IMR-90 (cell line): ENCODE results near the gene PDE6A. TPM values are rescaled to one million over a fixed set of nuclear protein-coding genes. Genes with fewer than 3 reads are reported as not detected.

ENCODE experiments used
- ATAC-seq: fragments of 200-7000 bp; cut with Tn5 transposase; 2 replicates; pipeline ENCODE4 v1.9.1; 2020; ENCODE audit warnings: low read depth, mild to moderate bottlenecking, moderate library complexity
- BruUV-seq: library from RNA; stranded (reverse); fragments of 400-500 nt; replicated peaks from 2 replicates; lab custom pipeline; 2021; lab: Mats Ljungman, UMichigan
- CTCF ChIA-PET: fragments of 300-600 bp; formaldehyde crosslinking; extraction: SDS; loops from one replicate; lab custom pipeline; 2021; ENCODE audit warnings: antibody characterized with exemption; lab: Yijun Ruan, JAX
- POLR2A ChIA-PET: fragments of 300-600 bp; sonication (Branson Sonifier 250); formaldehyde crosslinking; loops from one replicate; lab custom pipeline; 2022; ENCODE audit warnings: antibody characterized with exemption; ENCODE audit not compliant: unreplicated experiment; lab: Charles Lee
- DNase-seq: peaks from one replicate; pipeline ENCODE4 v3.0.0; 2013
- H2AFZ ChIP-seq: replicated peaks from 2 replicates; pipeline ENCODE3; 2013; ENCODE audit warnings: low read length, mild to moderate bottlenecking; ENCODE audit not compliant: poor library complexity
- H2AK5ac ChIP-seq: 2 replicates; pipeline ENCODE4 v1.6.1; 2013; ENCODE audit warnings: low read depth, low read length, inconsistent platforms
- H2AK9ac ChIP-seq: replicated peaks from 2 replicates; pipeline ENCODE3; 2013; ENCODE audit warnings: mild to moderate bottlenecking, low read depth, low read length, moderate library complexity; ENCODE audit not compliant: poor library complexity
- H2BK120ac ChIP-seq: 2 replicates; pipeline ENCODE4 v1.6.1; 2013; ENCODE audit warnings: low read depth, low read length, inconsistent platforms
- H2BK15ac ChIP-seq: 3 replicates; pipeline ENCODE4 v1.6.1; 2013; ENCODE audit warnings: low read depth, low read length, inconsistent platforms
- H2BK20ac ChIP-seq: 2 replicates; pipeline ENCODE4 v1.6.1; 2013; ENCODE audit warnings: low read depth, mild to moderate bottlenecking, inconsistent platforms, low read length, moderate library complexity
- H2BK5ac ChIP-seq: 2 replicates; pipeline ENCODE4 v1.6.1; 2013; ENCODE audit warnings: mild to moderate bottlenecking, low read depth, low read length, inconsistent platforms; ENCODE audit not compliant: poor library complexity, severe bottlenecking
- H3K14ac ChIP-seq: replicated peaks from 2 replicates; pipeline ENCODE4 v1.6.1; 2013; ENCODE audit warnings: low read depth, low read length, inconsistent platforms
- H3K18ac ChIP-seq: 2 replicates; pipeline ENCODE4 v1.6.1; 2013; ENCODE audit warnings: low read depth, low read length, control low read depth
- H3K23ac ChIP-seq: 2 replicates; pipeline ENCODE4 v1.6.1; 2013; ENCODE audit warnings: low read depth, low read length, inconsistent platforms
- H3K27ac ChIP-seq: 2 replicates; pipeline ENCODE4 v1.5.1; 2013; ENCODE audit warnings: mild to moderate bottlenecking, control low read depth, low read length; ENCODE audit not compliant: insufficient read depth
- H3K27me3 ChIP-seq: 2 replicates; pipeline ENCODE4 v1.6.1; 2013; ENCODE audit warnings: low read length; ENCODE audit not compliant: control insufficient read depth, insufficient read depth
- H3K36me3 ChIP-seq: 2 replicates; pipeline ENCODE4 v1.6.1; 2013; ENCODE audit warnings: low read length, mixed read lengths; ENCODE audit not compliant: control insufficient read depth, insufficient read depth
- H3K4ac ChIP-seq: 2 replicates; pipeline ENCODE4 v1.6.1; 2013; ENCODE audit warnings: low read depth, low read length, inconsistent platforms
- H3K4me1 ChIP-seq: 2 replicates; pipeline ENCODE4 v1.6.1; 2013; ENCODE audit warnings: low read length, mixed read lengths; ENCODE audit not compliant: control insufficient read depth, insufficient read depth
- H3K4me2 ChIP-seq: 2 replicates; pipeline ENCODE4 v1.6.1; 2013; ENCODE audit warnings: low read depth, mild to moderate bottlenecking, control low read depth, low read length, moderate library complexity
- H3K4me3 ChIP-seq: 2 replicates; pipeline ENCODE4 v1.5.1; 2013; ENCODE audit warnings: low read depth, mild to moderate bottlenecking, control low read depth, low read length, moderate library complexity; ENCODE audit not compliant: insufficient read depth
- H3K56ac ChIP-seq: 2 replicates; pipeline ENCODE4 v1.6.1; 2013; ENCODE audit warnings: low read length, inconsistent platforms; ENCODE audit not compliant: insufficient read depth; ENCODE audit errors: extremely low read depth
- H3K79me1 ChIP-seq, 2 experiments: 2 replicates each; pipeline ENCODE4 v1.6.1; 2013; ENCODE audit warnings: low read length in 2 of 2, inconsistent platforms in 1 of 2, low read depth in 1 of 2
- H3K9ac ChIP-seq: 2 replicates; pipeline ENCODE4 v1.6.1; 2013; ENCODE audit warnings: low read depth, low read length, control low read depth
- H3K9me1 ChIP-seq: 2 replicates; pipeline ENCODE4 v1.6.1; 2013; ENCODE audit warnings: low read length, inconsistent platforms; ENCODE audit not compliant: insufficient read depth
- H3K9me3 ChIP-seq: 2 replicates; pipeline ENCODE4 v1.6.1; 2013; ENCODE audit warnings: low read length; ENCODE audit not compliant: control insufficient read depth, insufficient read depth
- H4K20me1 ChIP-seq: 2 replicates; pipeline ENCODE4 v1.6.1; 2013; ENCODE audit warnings: low read length, inconsistent platforms; ENCODE audit not compliant: insufficient read depth
- H4K5ac ChIP-seq: 2 replicates; pipeline ENCODE4 v1.6.1; 2013; ENCODE audit warnings: mild to moderate bottlenecking, low read depth, low read length, control low read depth
- H4K8ac ChIP-seq, 2 experiments: 2 replicates each; pipeline ENCODE4 v1.6.1; 2013; ENCODE audit warnings: low read depth in 2 of 2, low read length in 2 of 2, control low read depth in 1 of 2, inconsistent platforms in 1 of 2
- H4K91ac ChIP-seq: 2 replicates; pipeline ENCODE4 v1.6.1; 2013; ENCODE audit warnings: low read depth, low read length, inconsistent platforms; ENCODE audit not compliant: insufficient read depth
- BHLHE40 ChIP-seq: fragments of 150-350 bp; IDR thresholded peaks from 2 replicates; pipeline ENCODE4 v1.6.1; 2016; ENCODE audit warnings: mild to moderate bottlenecking, low read depth, low read length
- CEBPB ChIP-seq: IDR thresholded peaks from 2 replicates; pipeline ENCODE4 v1.6.1; 2012; ENCODE audit warnings: low read depth, low read length, improper control_type of control experiment
- CHD1 ChIP-seq: IDR thresholded peaks from 2 replicates; pipeline ENCODE4 v1.6.1; 2012; ENCODE audit warnings: low read depth, low read length, improper control_type of control experiment
- FOS ChIP-seq: fragments of 150-350 bp; IDR thresholded peaks from 2 replicates; pipeline ENCODE4 v1.6.1; 2016; ENCODE audit warnings: low read depth, low read length
- MAFK ChIP-seq: IDR thresholded peaks from 2 replicates; pipeline ENCODE4 v1.6.1; 2012; ENCODE audit warnings: low read depth, low read length, improper control_type of control experiment
- MXI1 ChIP-seq: IDR thresholded peaks from 2 replicates; pipeline ENCODE4 v1.6.1; 2012; ENCODE audit warnings: low read depth, mild to moderate bottlenecking, low read length, moderate library complexity, borderline replicate concordance
- NFE2L2 ChIP-seq: fragments of 150-350 bp; IDR thresholded peaks from 2 replicates; pipeline ENCODE4 v1.6.1; 2016; ENCODE audit warnings: low read depth, mild to moderate bottlenecking, low read length
- POLR2A ChIP-seq: IDR thresholded peaks from 2 replicates; pipeline ENCODE4 v1.6.1; 2012; ENCODE audit warnings: mild to moderate bottlenecking, low read depth, low read length
- RAD21 ChIP-seq: IDR thresholded peaks from 2 replicates; pipeline ENCODE4 v1.6.1; 2012; ENCODE audit warnings: low read length, improper control_type of control experiment
- RCOR1 ChIP-seq: IDR thresholded peaks from 2 replicates; pipeline ENCODE4 v1.6.1; 2012; ENCODE audit warnings: mild to moderate bottlenecking, low read length, improper control_type of control experiment; ENCODE audit not compliant: insufficient replicate concordance
- RFX5 ChIP-seq: IDR thresholded peaks from 2 replicates; pipeline ENCODE4 v1.8.0; 2012; ENCODE audit warnings: low read depth, mild to moderate bottlenecking, low read length, moderate library complexity
- SMC3 ChIP-seq: fragments of 150-350 bp; IDR thresholded peaks from 2 replicates; pipeline ENCODE4 v1.6.1; 2016; ENCODE audit warnings: low read depth, mild to moderate bottlenecking, antibody characterized with exemption, low read length, moderate library complexity
- USF2 ChIP-seq: fragments of 150-350 bp; IDR thresholded peaks from 2 replicates; pipeline ENCODE4 v1.6.1; 2017; ENCODE audit warnings: mild to moderate bottlenecking, antibody characterized with exemption, low read length, low read depth
- WGBS, 2 experiments: methylation state at CpG; one replicate each; pipeline versions ENCODE4 v1.1.5 to v1.1.7; 2013; ENCODE audit warnings: missing lambda C conversion rate in 2 of 2; ENCODE audit not compliant: insufficient read length in 1 of 2; ENCODE audit errors: extremely low coverage in 2 of 2; 5-methylcytosine and 5-hydroxymethylcytosine counted together
- dilution Hi-C: fragments of 300-500 bp; cut with HindIII; formaldehyde crosslinking; loops from one replicate; pipeline ENCODE4 v1.14.3; 2018; ENCODE audit warnings: low sequenced_read_pairs; ENCODE audit not compliant: unreplicated experiment
- in situ Hi-C: fragments of 300-500 bp; cut with MboI; formaldehyde crosslinking; loops from 3 replicates; pipeline ENCODE4 v1.14.3; 2019; ENCODE audit warnings: low sequenced_read_pairs, inconsistent platforms, mixed read lengths
- intact Hi-C: fragments of 100-400 bp; cut with micrococcal nuclease; formaldehyde crosslinking; loops from 2 replicates; pipeline ENCODE4 v1.10.0; 2022
- polyA plus RNA-seq, 3 experiments: library from polyadenylated mRNA; depleted of rRNA; stranded (reverse); fragments of >200 nt; gene quantifications; 2 replicates each; pipeline ENCODE4 v1.2.3, GENCODE V29; 2012; ENCODE audit warnings: low replicate concordance in 1 of 3
- total RNA-seq: library from RNA; depleted of rRNA; stranded (reverse); fragments of >200 nt; gene quantifications from 2 replicates; pipeline ENCODE4 v1.2.3, GENCODE V29; 2012

Gene PDE6A
- total and polyA plus RNA-seq, 2 of the 4 experiments (the other 2 are of a cell fraction), result not detected

GRCh38 chr5:149811453-149811852, 133.1 kb downstream of the PDE6A start:
- H2AFZ ChIP-seq, result no peak overlapping the region
- ATAC-seq, result no peak
- no peaks in the 10 kb centered on the region for H3K36me3 ChIP-seq
- in situ Hi-C loops (no loop called here), dilution Hi-C loops (no loop called here), intact Hi-C loops (no loop called here)
- H2AK9ac ChIP-seq, result no peak overlapping the region
- H3K9me3 ChIP-seq, result no peaks in the 10 kb centered on the region
- no TSS peak for BruUV-seq
- H2BK120ac ChIP-seq, result no peak overlapping the region
- H3K23ac ChIP-seq, result no peak overlapping the region
- TF ChIP-seq MAFK (no peak), RAD21 (no peak), CHD1 (no peak), MXI1 (no peak), NFE2L2 (no peak), SMC3 (no peak), FOS (no peak), RFX5 (no peak), POLR2A (no peak), BHLHE40 (no peak), CEBPB (no peak), RCOR1 (no peak), USF2 (no peak)
- no peaks in the 10 kb centered on the region for H4K20me1 ChIP-seq
- H3K4me2 ChIP-seq, result no peak overlapping the region
- no peak overlapping the region for H3K4ac ChIP-seq
- H3K9me1 ChIP-seq, result no peaks in the 10 kb centered on the region
- H3K4me1 ChIP-seq, result peaks cover 3% of the 10 kb centered on the region; the same call in 1 of the 2 replicates
- H2AK5ac ChIP-seq, result no peak overlapping the region
- peaks cover 29% of the 10 kb centered on the region for H3K27me3 ChIP-seq
- no peak overlapping the region for H3K56ac ChIP-seq
- no peak overlapping the region for H3K18ac ChIP-seq
- no peak overlapping the region for H2BK15ac ChIP-seq
- H4K8ac ChIP-seq, result no peak overlapping the region
- H4K91ac ChIP-seq, result no peak overlapping the region
- 81% methylated on average over 3 of the region's 3 CpGs; no CpG with 5 or more reads in 1 of the 2 experiments for WGBS, 2 experiments
- H3K27ac ChIP-seq, result no peak overlapping the region
- no peak overlapping the region for H2BK20ac ChIP-seq
- H3K4me3 ChIP-seq, result no peak overlapping the region
- H3K14ac ChIP-seq, result no peak overlapping the region
- no peak overlapping the region for H3K9ac ChIP-seq
- DNase-seq, result no peak
- no peak overlapping the region for H4K5ac ChIP-seq
- CTCF ChIA-PET, result no interaction called here
- POLR2A ChIA-PET, result interaction anchor here (0.5 kb wide), 1 partner anchor 631 kb away, joined by 3 read pairs; no protein-coding TSS in a partner anchor
- H2BK5ac ChIP-seq, result no peak overlapping the region
- H3K79me1 ChIP-seq, result no peaks in the 10 kb centered on the region
